Muscle layer of duodenum (tissue), 2 donors: ENCODE results near the gene TMEM101.
"Not testable (repeated sequence)": the region's sequence is repeated elsewhere in the genome, so short reads cannot be mapped to it uniquely, and the experiment has no call there.

Experiments
- H3K27ac ChIP-seq: one replicate; pipeline ENCODE4 v1.7.0; 2013; ENCODE audit warnings: mild to moderate bottlenecking, low read length
- H3K27me3 ChIP-seq: one replicate; pipeline ENCODE4 v1.7.0; 2013; ENCODE audit warnings: low read depth, mild to moderate bottlenecking, control low read depth, low read length
- H3K36me3 ChIP-seq, 2 donors: one replicate each; pipeline ENCODE4 v1.7.0; 2013; ENCODE audit warnings: low read length in 2 of 2, control low read depth in 1 of 2, mild to moderate bottlenecking in 1 of 2; ENCODE audit not compliant: insufficient read depth in 2 of 2, control insufficient read depth in 1 of 2
- H3K4me1 ChIP-seq, 2 donors: one replicate each; pipeline ENCODE4 v1.7.0; 2013; ENCODE audit warnings: low read length in 2 of 2, mild to moderate bottlenecking in 2 of 2, control low read depth in 1 of 2, moderate library complexity in 1 of 2; ENCODE audit not compliant: insufficient read depth in 2 of 2, control insufficient read depth in 1 of 2
- H3K4me3 ChIP-seq, 2 donors: one replicate each; pipeline ENCODE4 v1.7.0; 2013; ENCODE audit warnings: low read length in 2 of 2, low read depth in 1 of 2, mild to moderate bottlenecking in 1 of 2
- H3K9me3 ChIP-seq, 2 donors: one replicate each; pipeline ENCODE4 v1.7.0; 2013; ENCODE audit warnings: low read length in 2 of 2, control low read depth in 1 of 2, mild to moderate bottlenecking in 1 of 2; ENCODE audit not compliant: control insufficient read depth in 1 of 2
- donor health status: healthy.

The TMEM101 gene

DNA sequence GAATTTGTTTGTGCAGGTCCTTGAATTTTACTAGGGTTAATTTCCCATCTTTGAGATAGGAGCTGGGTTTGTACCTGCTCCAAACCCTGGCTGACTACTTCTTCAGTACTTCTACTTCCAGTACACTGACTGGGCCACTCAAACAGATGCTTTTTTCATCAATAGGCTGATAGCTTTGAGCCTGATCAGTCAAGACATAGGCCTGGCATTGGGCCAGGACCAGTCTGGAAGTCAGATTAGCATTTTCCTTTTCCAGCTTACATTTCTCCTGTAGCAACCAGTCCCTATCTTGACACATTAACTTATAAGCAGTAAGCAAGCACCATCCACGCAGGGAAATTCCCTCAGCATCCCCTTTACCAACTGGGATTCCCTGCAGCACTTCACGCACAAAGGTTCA, 7.5 kb upstream of the TMEM101 start:
- Histone ChIP-seq H3K27me3 (no peaks in the 10 kb centered on the region), H3K4me1 (no peaks in the 10 kb centered on the region), H3K36me3 (peaks cover 3 to 9% of the 10 kb centered on the region in 2 donors), H3K4me3 (no peak overlapping the region), H3K27ac (no peak overlapping the region), H3K9me3 (no peaks in the 10 kb centered on the region)

DNA sequence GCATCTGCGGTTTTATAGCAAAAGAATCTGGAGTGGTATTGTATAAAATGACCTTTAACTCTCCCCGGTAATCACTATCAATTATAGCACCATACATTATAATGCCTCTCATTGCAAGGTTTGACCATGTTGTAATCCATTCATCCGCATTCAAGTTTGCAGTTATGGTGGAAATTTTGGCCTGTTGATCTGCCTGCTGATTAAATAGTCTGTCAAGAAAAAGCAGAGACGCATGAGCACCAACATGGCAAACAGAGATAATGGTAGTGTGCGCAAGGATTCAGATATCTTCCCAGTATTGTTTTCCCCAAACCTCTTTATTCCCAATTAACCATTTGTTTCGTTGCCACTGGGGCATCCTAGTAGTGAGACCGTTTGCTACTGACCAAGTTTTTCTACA, 6.5 kb upstream of the TMEM101 start:
- H3K36me3 ChIP-seq, H3K27ac ChIP-seq, H3K9me3 ChIP-seq, H3K4me1 ChIP-seq, H3K4me3 ChIP-seq, H3K27me3 ChIP-seq: not testable (repeated sequence)

DNA sequence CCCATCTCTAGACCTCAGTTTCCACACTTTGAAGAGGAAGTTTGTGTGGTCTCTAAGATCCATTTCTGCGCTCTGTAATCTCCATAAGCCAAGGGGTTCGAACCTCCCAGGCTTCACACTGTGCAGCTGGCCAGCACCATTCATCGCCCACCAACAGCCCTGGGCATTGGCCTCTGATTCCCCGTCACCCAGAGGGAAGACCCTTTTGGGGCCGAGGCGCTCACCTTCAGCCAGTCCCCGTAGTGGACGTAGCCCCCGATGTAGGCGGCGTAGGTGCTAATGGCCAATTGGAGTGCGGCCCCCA, 678 bp downstream of the TMEM101 start:
- Histone ChIP-seq H3K27me3 (no peaks in the 10 kb centered on the region), H3K27ac (no peak overlapping the region), H3K4me1 (peaks cover 0 to 8% of the 10 kb centered on the region in 2 donors), H3K36me3 (peaks cover 6 to 19% of the 10 kb centered on the region in 2 donors), H3K4me3 (peak overlapping the region; percentile 93 to 99), H3K9me3 (no peaks in the 10 kb centered on the region)

- peaks cover 0 to 15% of the 10 kb centered on the region in 2 donors for H3K4me1 ChIP-seq
- peaks cover 6 to 19% of the 10 kb centered on the region in 2 donors for H3K36me3 ChIP-seq
- H3K9me3 ChIP-seq = no peaks in the 10 kb centered on the region
- no peak overlapping the region for H3K4me3 ChIP-seq
- H3K27ac ChIP-seq = no peak overlapping the region
- no peaks in the 10 kb centered on the region for H3K27me3 ChIP-seq
Observed at GRCh38 chr17:44012874-44013273, 1.9 kb downstream of the TMEM101 start.

DNA sequence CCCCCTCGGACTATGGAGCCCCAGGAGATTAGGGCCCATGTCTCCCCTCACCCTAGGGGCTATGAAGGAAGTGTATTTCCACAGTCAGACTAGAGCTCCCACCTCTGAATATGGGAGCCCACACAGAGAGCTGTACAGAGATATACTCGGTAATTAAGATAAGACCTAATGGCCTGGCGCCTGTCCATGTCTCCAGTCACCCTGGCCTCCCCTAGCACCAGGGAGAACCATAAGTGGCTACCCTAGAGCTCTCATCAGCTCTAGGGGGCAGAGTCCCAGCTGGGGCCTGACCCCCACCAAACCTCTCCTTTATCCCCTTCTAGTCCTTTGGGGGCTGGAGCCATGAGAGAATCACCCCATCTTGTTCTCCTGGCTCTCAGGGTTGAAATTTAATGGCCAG, 2.4 kb downstream of the TMEM101 start:
- peaks cover 6 to 19% of the 10 kb centered on the region in 2 donors for H3K36me3 ChIP-seq
- peaks cover 0 to 20% of the 10 kb centered on the region in 2 donors for H3K4me1 ChIP-seq
- H3K4me3 ChIP-seq = no peak overlapping the region
- no peaks in the 10 kb centered on the region for H3K27me3 ChIP-seq
- H3K9me3 ChIP-seq = no peaks in the 10 kb centered on the region
- no peak overlapping the region for H3K27ac ChIP-seq

GRCh38 chr17:44011876-44012275, 2.9 kb downstream of the TMEM101 start:
- Histone ChIP-seq H3K27ac (no peak overlapping the region), H3K4me1 (peaks cover 0 to 25% of the 10 kb centered on the region in 2 donors), H3K4me3 (no peak overlapping the region), H3K9me3 (no peaks in the 10 kb centered on the region), H3K36me3 (peaks cover 6 to 19% of the 10 kb centered on the region in 2 donors), H3K27me3 (no peaks in the 10 kb centered on the region)

DNA sequence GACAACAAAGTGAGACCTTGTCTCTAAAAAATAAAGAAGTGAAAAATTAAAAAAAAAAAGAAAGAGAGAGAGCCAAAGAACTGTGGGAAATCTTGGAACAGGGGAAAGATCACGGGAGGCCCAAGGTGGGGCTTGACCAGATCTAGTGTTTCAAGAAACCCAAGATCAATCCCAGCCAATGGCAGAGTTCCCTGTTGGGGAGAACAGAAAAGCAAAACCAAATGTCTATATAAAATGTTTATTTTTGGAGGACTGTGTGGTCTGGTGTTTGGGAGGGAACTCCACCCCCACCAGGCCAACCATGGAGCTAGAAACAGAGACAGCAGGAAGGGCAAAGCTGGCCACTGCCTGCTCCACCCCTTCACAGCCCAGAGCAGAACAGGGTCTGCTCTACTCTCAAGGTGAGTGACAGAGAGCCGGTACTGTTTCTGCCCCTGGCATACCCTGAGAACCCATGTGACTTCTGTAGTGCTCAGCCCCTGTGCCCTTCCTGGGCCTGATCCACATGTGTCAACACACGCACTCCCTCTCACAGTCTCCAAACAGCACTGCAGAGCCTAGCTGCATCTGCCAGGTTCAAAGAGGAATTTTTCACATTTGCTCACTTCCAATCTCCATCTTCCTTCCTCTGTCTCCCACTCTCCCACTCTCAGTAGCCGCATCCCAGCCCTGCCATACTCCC, 3.7 kb downstream of the TMEM101 start:
- H3K4me1 ChIP-seq = peaks cover 0 to 25% of the 10 kb centered on the region in 2 donors
- H3K27ac ChIP-seq = no peak overlapping the region
- peaks cover 6 to 19% of the 10 kb centered on the region in 2 donors for H3K36me3 ChIP-seq

DNA sequence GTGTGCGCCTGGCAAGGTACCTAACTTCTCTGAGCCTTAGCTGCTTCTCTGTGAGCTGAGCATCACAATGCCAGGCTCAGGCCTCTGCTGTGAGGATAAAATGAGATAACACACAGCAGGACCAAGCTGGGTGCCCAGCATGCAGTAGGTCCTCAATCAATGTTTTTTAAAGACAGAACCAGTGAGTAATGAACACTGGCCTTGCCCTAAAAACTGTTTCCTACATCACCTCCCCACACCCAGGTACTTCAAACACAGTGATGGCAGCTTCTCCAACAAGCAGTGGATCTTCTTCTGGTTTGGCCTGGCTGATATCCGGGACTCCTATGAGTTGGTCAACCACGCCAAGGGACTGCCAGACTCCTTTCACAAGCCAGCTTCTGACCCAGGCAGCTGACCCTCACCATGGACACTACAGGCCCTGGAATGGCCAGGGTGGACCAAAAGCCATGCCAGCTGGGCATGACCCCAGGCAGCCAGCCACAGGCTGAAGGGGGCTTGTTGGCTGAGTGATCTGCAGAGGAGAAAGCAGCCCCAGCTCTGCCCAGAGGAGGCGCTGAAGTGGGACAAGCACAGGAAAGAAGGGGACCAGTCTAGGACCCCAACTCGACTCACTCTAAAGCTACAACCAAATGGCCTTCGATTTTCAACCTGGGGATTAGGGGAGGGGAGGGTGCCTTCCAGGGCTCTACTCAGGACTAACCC, 6.4 kb downstream of the TMEM101 start:
- Histone ChIP-seq H3K36me3 (peaks cover 6 to 19% of the 10 kb centered on the region in 2 donors), H3K9me3 (no peaks in the 10 kb centered on the region), H3K27ac (no peak overlapping the region), H3K4me3 (peak overlapping the region in 1 of 2 donors; percentile 78), H3K4me1 (peaks cover 0 to 28% of the 10 kb centered on the region in 2 donors), H3K27me3 (peaks cover 14% of the 10 kb centered on the region)

More for the DNA sequence above, 3.7 kb downstream of the TMEM101 start:
- Histone ChIP-seq H3K9me3 (no peaks in the 10 kb centered on the region), H3K4me3 (no peak overlapping the region), H3K27me3 (peaks cover 3% of the 10 kb centered on the region)

DNA sequence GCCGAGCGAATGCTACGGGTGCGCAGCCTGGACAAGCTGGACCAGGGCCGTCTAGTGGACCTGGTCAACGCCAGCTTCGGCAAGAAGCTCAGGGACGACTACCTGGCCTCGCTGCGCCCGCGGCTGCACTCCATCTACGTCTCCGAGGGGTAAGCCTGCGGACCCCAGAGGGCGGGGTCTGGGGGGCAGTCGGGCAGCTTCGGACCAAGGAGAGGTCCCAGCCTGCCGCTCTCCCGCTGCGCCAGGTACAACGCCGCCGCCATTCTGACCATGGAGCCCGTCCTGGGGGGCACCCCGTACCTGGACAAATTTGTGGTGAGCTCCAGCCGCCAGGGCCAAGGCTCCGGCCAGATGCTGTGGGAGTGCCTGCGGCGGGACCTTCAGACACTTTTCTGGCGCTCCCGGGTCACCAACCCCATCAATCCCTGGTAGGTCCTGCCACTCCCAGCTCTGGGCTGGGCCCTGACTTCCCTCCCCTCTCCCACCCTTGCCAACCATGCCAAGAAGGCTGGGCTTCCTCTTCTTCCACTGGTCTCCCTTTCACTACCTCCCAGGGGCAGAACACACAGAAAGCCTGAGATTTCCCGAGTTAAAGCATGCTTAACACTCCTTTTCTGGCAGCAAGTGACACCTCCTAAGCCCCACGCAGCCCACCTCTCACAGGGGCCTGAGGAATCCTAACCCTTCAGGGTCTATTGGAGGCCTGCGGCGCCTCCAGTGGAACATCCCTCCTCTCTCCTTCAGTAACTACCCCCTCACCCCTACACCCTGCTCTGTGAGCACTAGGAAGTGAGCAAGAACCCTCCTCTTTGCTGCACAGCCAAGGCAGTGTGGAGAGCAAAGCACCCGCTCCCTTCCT, 7.2 kb downstream of the TMEM101 start:
- H3K4me1 ChIP-seq = peaks cover 0 to 28% of the 10 kb centered on the region in 2 donors

GRCh38 chr17:44006598-44007345, 8.0 kb downstream of the TMEM101 start:
- Histone ChIP-seq H3K36me3 (peaks cover 4 to 12% of the 10 kb centered on the region in 2 donors), H3K9me3 (no peaks in the 10 kb centered on the region), H3K27ac (no peak overlapping the region), H3K27me3 (peaks cover 14% of the 10 kb centered on the region), H3K4me3 (peak overlapping the region; percentile 60 to 78), H3K4me1 (peaks cover 0 to 28% of the 10 kb centered on the region in 2 donors)

More for the DNA sequence above, 7.2 kb downstream of the TMEM101 start:
- Histone ChIP-seq H3K36me3 (peaks cover 6 to 19% of the 10 kb centered on the region in 2 donors), H3K4me3 (peak overlapping the region; percentile 37 to 78), H3K27me3 (peaks cover 14% of the 10 kb centered on the region), H3K9me3 (no peaks in the 10 kb centered on the region), H3K27ac (no peak overlapping the region)

GRCh38 chr17:44006272-44006597, 8.5 kb downstream of the TMEM101 start:
- Histone ChIP-seq H3K9me3 (no peaks in the 10 kb centered on the region), H3K27ac (no peak overlapping the region), H3K4me1 (peaks cover 0 to 28% of the 10 kb centered on the region in 2 donors), H3K4me3 (peak overlapping the region; percentile 60 to 78), H3K36me3 (peaks cover 0 to 7% of the 10 kb centered on the region in 2 donors), H3K27me3 (peaks cover 14% of the 10 kb centered on the region)
